GM12891 (cell line): Measurements from ENCODE around the gene L2HGDH.

Source experiments
- DNase-seq: peaks from one replicate; pipeline ENCODE4 v3.0.0; 2011; ENCODE audit warnings: low spot score; ENCODE audit not compliant: insufficient read length
- FAIRE-seq: peaks from 2 replicates; lab custom pipeline; 2011; peaks lifted over from hg19 to GRCh38; lab: Jason Lieb, UNC
- PAX5 ChIP-seq: IDR thresholded peaks from 2 replicates; pipeline ENCODE4 v1.6.1; 2011; ENCODE audit warnings: low read length, moderate library complexity, mild to moderate bottlenecking; ENCODE audit not compliant: insufficient read depth, severe bottlenecking
- POLR2A ChIP-seq: IDR thresholded peaks from 2 replicates; pipeline ENCODE4 v1.6.1; 2011; ENCODE audit warnings: low read depth, low read length, control low read depth
- POLR2AphosphoS5 ChIP-seq: IDR thresholded peaks from 2 replicates; pipeline ENCODE4 v1.6.1; 2011; ENCODE audit warnings: low read depth, low read length, control low read depth
- POU2F2 ChIP-seq: IDR thresholded peaks from 2 replicates; pipeline ENCODE4 v1.6.1; 2011; ENCODE audit warnings: low read depth, mild to moderate bottlenecking, control low read depth, low read length, moderate library complexity
- SPI1 ChIP-seq: IDR thresholded peaks from 2 replicates; pipeline ENCODE4 v1.6.1; 2011; ENCODE audit warnings: low read depth, low read length, control low read depth
- TAF1 ChIP-seq: IDR thresholded peaks from 2 replicates; pipeline ENCODE4 v1.6.1; 2011; ENCODE audit warnings: low read depth, low read length, control low read depth

Gene L2HGDH

GRCh38 chr14:50265029-50265428 is 47.0 kb downstream of the L2HGDH start:
- FAIRE-seq (no peak), DNase-seq (no peak)
- TF ChIP-seq POU2F2 (no peak), SPI1 (no peak), PAX5 (no peak), TAF1 (no peak), POLR2A (no peak), POLR2AphosphoS5 (no peak)

GRCh38 chr14:50263321-50263720 is 48.7 kb downstream of the L2HGDH start:
- FAIRE-seq (no peak), DNase-seq (no peak)
- no peak for TF ChIP-seq TAF1
- no peak for TF ChIP-seq POLR2A
- no peak for TF ChIP-seq POU2F2
- TF ChIP-seq PAX5 = no peak
- no peak for TF ChIP-seq POLR2AphosphoS5
- no peak for TF ChIP-seq SPI1

GRCh38 chr14:50262865-50263264 is 49.2 kb downstream of the L2HGDH start:
- FAIRE-seq (no peak), DNase-seq (no peak)

GRCh38 chr14:50260511-50260910 is 51.5 kb downstream of the L2HGDH start:
- peak; percentile 7 for DNase-seq
- no peak for TF ChIP-seq POU2F2
- TF ChIP-seq TAF1 = no peak
- no peak for TF ChIP-seq POLR2A
- TF ChIP-seq SPI1 = no peak
- TF ChIP-seq PAX5 = no peak
- no peak for TF ChIP-seq POLR2AphosphoS5
- FAIRE-seq = peak; percentile 65

More at GRCh38 chr14:50262865-50263264, 49.2 kb downstream of the L2HGDH start:
- TF ChIP-seq SPI1 (no peak), POLR2AphosphoS5 (no peak), POLR2A (no peak), PAX5 (no peak), POU2F2 (no peak), TAF1 (no peak)

- no peak for DNase-seq
- TF ChIP-seq POU2F2 = no peak
- no peak for TF ChIP-seq PAX5
- TF ChIP-seq SPI1 = no peak
- no peak for TF ChIP-seq POLR2A
- TF ChIP-seq TAF1 = no peak
- TF ChIP-seq POLR2AphosphoS5 = no peak
- FAIRE-seq = no peak
These were observed 52.0 kb downstream of the L2HGDH start for GRCh38 chr14:50260072-50260471.

- FAIRE-seq (no peak), DNase-seq (no peak)
- TF ChIP-seq TAF1 (no peak), POU2F2 (no peak), SPI1 (no peak), POLR2AphosphoS5 (no peak), POLR2A (no peak), PAX5 (no peak)
These were observed 54.3 kb downstream of the L2HGDH start for GRCh38 chr14:50257732-50258131.

GRCh38 chr14:50254248-50254647 is 57.8 kb downstream of the L2HGDH start:
- DNase-seq (no peak), FAIRE-seq (no peak)
- TF ChIP-seq SPI1 (no peak), POLR2AphosphoS5 (no peak), TAF1 (no peak), POLR2A (no peak), PAX5 (no peak), POU2F2 (no peak)

GRCh38 chr14:50249136-50249775 is 62.8 kb downstream of the L2HGDH start:
- FAIRE-seq = no peak
- DNase-seq = no peak
- TF ChIP-seq POLR2A (no peak), POLR2AphosphoS5 (no peak), PAX5 (no peak), POU2F2 (no peak), SPI1 (no peak), TAF1 (no peak)

- no peak for DNase-seq
- TF ChIP-seq SPI1 = no peak
- TF ChIP-seq PAX5 = no peak
- no peak for TF ChIP-seq TAF1
- TF ChIP-seq POLR2A = no peak
- no peak for TF ChIP-seq POLR2AphosphoS5
- TF ChIP-seq POU2F2 = no peak
- FAIRE-seq = no peak
These were observed 64.8 kb downstream of the L2HGDH start for GRCh38 chr14:50247245-50247644.

- no peak for TF ChIP-seq POLR2AphosphoS5
- TF ChIP-seq POLR2A = no peak
- no peak for TF ChIP-seq POU2F2
- no peak for TF ChIP-seq SPI1
- TF ChIP-seq TAF1 = no peak
- TF ChIP-seq PAX5 = no peak
- FAIRE-seq (no peak), DNase-seq (no peak)
These were observed 69.3 kb downstream of the L2HGDH start for GRCh38 chr14:50242566-50243310.
